Placental pericyte (primary cell): ENCODE measurements around the gene CP. TPM values are rescaled to one million over a fixed set of nuclear protein-coding genes. Genes with fewer than 3 reads are reported as not detected.

Experiments
- total RNA-seq: library from RNA; depleted of rRNA; stranded (reverse); fragments of >200 nt; gene quantifications from 2 replicates; pipeline ENCODE4 v1.2.3, GENCODE V29; 2012

The CP gene
- 0.57 TPM in 1 of 2 replicates, not detected in the other for total RNA-seq

DNA sequence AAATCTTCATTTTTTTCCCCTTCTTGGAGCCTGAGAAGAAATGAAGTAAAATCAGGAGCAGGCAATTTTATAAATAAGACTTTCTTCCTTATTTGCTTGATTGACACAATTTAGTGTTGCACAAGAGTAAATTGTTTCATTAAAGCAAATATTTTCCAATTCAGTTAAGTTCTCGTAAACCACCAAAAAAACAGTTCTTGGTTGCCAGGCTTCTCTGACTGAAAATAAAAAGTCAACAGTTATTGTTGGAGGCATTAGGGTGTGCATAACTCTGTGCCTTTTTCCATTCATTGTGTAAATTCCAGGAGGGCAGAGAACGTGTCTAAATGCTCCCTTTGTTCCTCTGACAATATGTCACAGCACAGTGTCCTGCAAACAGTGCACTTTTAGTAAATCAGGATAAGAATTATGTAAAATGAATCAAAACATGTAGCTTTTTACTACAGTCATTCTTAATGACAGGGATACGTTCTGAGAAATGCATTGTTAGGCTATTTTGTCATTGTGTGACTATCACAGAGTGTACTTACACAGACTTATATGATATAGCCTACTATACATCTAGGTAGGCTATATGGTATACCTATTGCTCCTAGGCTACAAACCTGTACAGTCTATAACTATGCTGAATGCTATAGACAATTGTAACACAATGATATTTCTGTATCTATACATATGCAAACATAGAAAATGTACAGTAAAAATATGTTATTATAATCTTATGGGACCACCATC, at the start of gene CP:
TSS of gene CP (minus strand) at position 47 of the 735 bp plus-strand sequence. CDS start at position 10, 37 bp downstream.

GRCh38 chr3:149129326-149130205, 92.1 kb downstream of the CP start, which contains the start of gene HPS3:
Gene HPS3 (plus strand): TSS chr3:149129638. CDS start chr3:149129724, 86 bp downstream.

Other genes starting within 250 kb of the CP start
- 31.1 TPM in 2 replicates for gene GYG1, start 230.3 kb downstream of the CP start, total RNA-seq
- gene HLTF, start 135.3 kb downstream of the CP start, total RNA-seq: 12.3 and 38.2 TPM in 2 replicates
- 31.3 and 44.5 TPM in 2 replicates for gene HPS3, start 92.2 kb downstream of the CP start, total RNA-seq
- 1.3 TPM in 1 of 2 replicates, not detected in the other for gene TM4SF18, start 111.8 kb upstream of the CP start, total RNA-seq
- 44.9 and 282 TPM in 2 replicates for gene TM4SF1, start 155.8 kb upstream of the CP start, total RNA-seq